Measurements from ENCODE around the gene NBAS. TPM values are rescaled to one million over a fixed set of nuclear protein-coding genes. Genes with fewer than 3 reads are reported as not detected.

The NBAS gene
- total and polyA plus RNA-seq, 7 experiments from 2014 or later: 18.6 to 41.6 (median 32.7) TPM

- DNase-seq (no peak), ATAC-seq (no peak)
- Mint-ChIP-seq H3K27me3 (no peaks in the 10 kb centered on the region), H3K4me1 (peaks cover 0 to 16% (median 0%) of the 10 kb centered on the region in 7 donors), H3K36me3 (peaks cover 9 to 63% (median 50%) of the 10 kb centered on the region in 5 donors), H3K9me3 (no peaks in the 10 kb centered on the region), H3K27ac (peak overlapping the region in 1 of 9 donors; percentile 46), H3K4me3 (peak overlapping the region in 1 of 10 donors; percentile 51)
- H3K9me3 ChIP-seq (ENCODE audit: control insufficient read depth in 2 of 3, low read length in 3 of 3): no peaks in the 10 kb centered on the region
- peaks cover 0 to 20% (median 5%) of the 10 kb centered on the region in 3 experiments for H3K36me3 ChIP-seq (ENCODE audit: control insufficient read depth in 2 of 3, insufficient read depth in 3 of 3, low read length in 3 of 3)
- ChIA-PET CTCF (no interaction called here), POLR2A (no interaction called here)
- H3K27ac ChIP-seq (ENCODE audit: low read depth, low read length): no peak overlapping the region
- no peak overlapping the region for H3K4me3 ChIP-seq (ENCODE audit: low read length)
- H3K27me3 ChIP-seq (ENCODE audit: control insufficient read depth in 2 of 2, insufficient read depth in 2 of 2, low read length in 2 of 2): no peaks in the 10 kb centered on the region
- intact Hi-C loops (cut with micrococcal nuclease): loop anchor here in 1 of 2 donors (10.0 kb wide), 1 partner anchor 196 kb away; no protein-coding TSS in a partner anchor
- H3K4me1 ChIP-seq (ENCODE audit: control insufficient read depth in 2 of 2, insufficient read depth in 2 of 2, low read length in 2 of 2): no peaks in the 10 kb centered on the region
Measured at GRCh38 chr2:15378148-15378908, 182.8 kb downstream of the NBAS start.

- Mint-ChIP-seq H3K4me1 (peaks cover 0 to 16% (median 0%) of the 10 kb centered on the region in 7 donors), H3K36me3 (peaks cover 4 to 60% (median 39%) of the 10 kb centered on the region in 5 donors), H3K27ac (no peak overlapping the region), H3K4me3 (no peak overlapping the region), H3K9me3 (no peaks in the 10 kb centered on the region), H3K27me3 (no peaks in the 10 kb centered on the region)
- Histone ChIP-seq H3K36me3 (ENCODE audit: control insufficient read depth in 2 of 3, insufficient read depth in 3 of 3, low read length in 3 of 3) (peaks cover 0 to 19% (median 5%) of the 10 kb centered on the region in 3 experiments), H3K4me3 (ENCODE audit: low read length) (no peak overlapping the region), H3K27me3 (ENCODE audit: control insufficient read depth in 2 of 2, insufficient read depth in 2 of 2, low read length in 2 of 2) (no peaks in the 10 kb centered on the region), H3K27ac (ENCODE audit: low read depth, low read length) (no peak overlapping the region), H3K9me3 (ENCODE audit: control insufficient read depth in 2 of 3, low read length in 3 of 3) (no peaks in the 10 kb centered on the region), H3K4me1 (ENCODE audit: control insufficient read depth in 2 of 2, insufficient read depth in 2 of 2, low read length in 2 of 2) (no peaks in the 10 kb centered on the region)
- CTCF ChIA-PET: no interaction called here
- DNase-seq (no peak), ATAC-seq (no peak)
- intact Hi-C loops (cut with micrococcal nuclease): loop anchor here in 1 of 2 donors (10.0 kb wide), 1 partner anchor 198 kb away; no protein-coding TSS in a partner anchor
- POLR2A ChIA-PET: no interaction called here
Measured at GRCh38 chr2:15377202-15377601, 183.9 kb downstream of the NBAS start.

GRCh38 chr2:15372019-15372418, 189.1 kb downstream of the NBAS start:
- DNase-seq: no peak
- no peak for ATAC-seq
- POLR2A ChIA-PET: no interaction called here
- Mint-ChIP-seq H3K27ac (no peak overlapping the region), H3K27me3 (no peaks in the 10 kb centered on the region), H3K36me3 (peaks cover 7 to 48% (median 28%) of the 10 kb centered on the region in 5 donors), H3K4me3 (no peak overlapping the region), H3K4me1 (peaks cover 0 to 3% (median 0%) of the 10 kb centered on the region in 7 donors), H3K9me3 (peaks cover 0 to 1% (median 0%) of the 10 kb centered on the region in 11 donors)
- intact Hi-C loops (cut with micrococcal nuclease): loop anchor here in 1 of 2 donors (10.0 kb wide), 1 partner anchor 203 kb away; no protein-coding TSS in a partner anchor
- CTCF ChIA-PET: interaction anchor here (1.2 kb wide), 1 partner anchor 206 kb away, joined by 3 read pairs; no protein-coding TSS in a partner anchor
- no peaks in the 10 kb centered on the region for H3K27me3 ChIP-seq (ENCODE audit: control insufficient read depth in 2 of 2, insufficient read depth in 2 of 2, low read length in 2 of 2)
- no peak overlapping the region for H3K4me3 ChIP-seq (ENCODE audit: low read length)
- peaks cover 0 to 15% (median 5%) of the 10 kb centered on the region in 3 experiments for H3K36me3 ChIP-seq (ENCODE audit: control insufficient read depth in 2 of 3, insufficient read depth in 3 of 3, low read length in 3 of 3)
- H3K9me3 ChIP-seq (ENCODE audit: control insufficient read depth in 2 of 3, low read length in 3 of 3): no peaks in the 10 kb centered on the region
- no peaks in the 10 kb centered on the region for H3K4me1 ChIP-seq (ENCODE audit: control insufficient read depth in 2 of 2, insufficient read depth in 2 of 2, low read length in 2 of 2)
- H3K27ac ChIP-seq (ENCODE audit: low read depth, low read length): no peak overlapping the region

DNA sequence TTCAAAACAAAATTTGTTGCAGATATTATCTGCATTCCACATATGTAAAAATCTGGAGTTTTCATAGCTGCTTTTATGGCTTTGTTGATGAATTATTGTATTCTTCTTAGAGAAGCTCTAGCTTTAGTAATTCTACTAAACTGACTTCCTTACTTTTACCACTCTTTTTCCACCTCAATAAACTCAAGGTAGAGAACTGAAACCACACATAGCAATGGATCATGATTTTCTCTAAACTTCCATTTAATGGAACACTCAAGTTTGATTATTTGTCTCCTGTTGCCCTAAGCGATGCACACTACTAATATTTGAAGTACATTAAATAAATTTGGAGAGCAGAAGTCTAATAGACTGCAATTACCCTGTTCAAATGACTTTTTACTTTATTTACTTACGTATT, 192.0 kb downstream of the NBAS start:
- no peak overlapping the region for H3K4me3 Mint-ChIP-seq
- Histone ChIP-seq H3K27me3 (ENCODE audit: control insufficient read depth in 2 of 2, insufficient read depth in 2 of 2, low read length in 2 of 2) (no peaks in the 10 kb centered on the region), H3K36me3 (ENCODE audit: control insufficient read depth in 2 of 3, insufficient read depth in 3 of 3, low read length in 3 of 3) (peaks cover 0 to 28% (median 4%) of the 10 kb centered on the region in 3 experiments), H3K4me1 (ENCODE audit: control insufficient read depth in 2 of 2, insufficient read depth in 2 of 2, low read length in 2 of 2) (no peaks in the 10 kb centered on the region), H3K4me3 (ENCODE audit: low read length) (no peak overlapping the region), H3K27ac (ENCODE audit: low read depth, low read length) (no peak overlapping the region), H3K9me3 (ENCODE audit: control insufficient read depth in 2 of 3, low read length in 3 of 3) (no peaks in the 10 kb centered on the region)
- intact Hi-C loops (cut with micrococcal nuclease): no loop called here
- peaks cover 0 to 1% (median 0%) of the 10 kb centered on the region in 11 donors for H3K9me3 Mint-ChIP-seq
- DNase-seq: no peak
- no peak for ATAC-seq
- POLR2A ChIA-PET: no interaction called here
- H3K4me1 Mint-ChIP-seq: peaks cover 0 to 8% (median 0%) of the 10 kb centered on the region in 7 donors
- no peak overlapping the region for H3K27ac Mint-ChIP-seq
- peaks cover 12 to 55% (median 38%) of the 10 kb centered on the region in 5 donors for H3K36me3 Mint-ChIP-seq
- no peaks in the 10 kb centered on the region for H3K27me3 Mint-ChIP-seq
- CTCF ChIA-PET: no interaction called here

DNA sequence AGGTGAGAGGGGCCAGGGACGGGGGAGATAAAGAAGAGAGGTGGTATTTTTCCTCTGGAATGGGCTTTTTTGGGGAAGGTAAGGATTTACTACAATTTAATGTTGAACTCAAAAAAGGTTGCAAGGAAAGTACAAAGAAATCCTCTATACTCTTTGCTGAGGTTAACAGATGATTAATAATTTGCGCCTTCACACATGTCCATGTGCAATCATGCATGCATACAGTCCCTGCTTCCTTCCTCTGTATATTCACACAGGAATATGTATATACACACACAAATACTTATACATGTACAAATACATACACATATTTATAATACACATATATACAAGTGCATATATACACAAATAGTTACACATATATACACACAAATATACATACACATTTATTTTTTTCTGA, 193.4 kb downstream of the NBAS start:
- no peak overlapping the region for H3K27ac ChIP-seq (ENCODE audit: low read depth, low read length)
- H3K4me3 ChIP-seq (ENCODE audit: low read length): no peak overlapping the region
- POLR2A ChIA-PET: no interaction called here
- H3K27ac Mint-ChIP-seq: no peak overlapping the region
- DNase-seq: no peak
- no peaks in the 10 kb centered on the region for H3K4me1 ChIP-seq (ENCODE audit: control insufficient read depth in 2 of 2, insufficient read depth in 2 of 2, low read length in 2 of 2)
- peaks cover 0 to 33% (median 4%) of the 10 kb centered on the region in 3 experiments for H3K36me3 ChIP-seq (ENCODE audit: control insufficient read depth in 2 of 3, insufficient read depth in 3 of 3, low read length in 3 of 3)
- H3K9me3 ChIP-seq (ENCODE audit: control insufficient read depth in 2 of 3, low read length in 3 of 3): no peaks in the 10 kb centered on the region
- H3K4me3 Mint-ChIP-seq: no peak overlapping the region
- H3K4me1 Mint-ChIP-seq: peaks cover 0 to 11% (median 0%) of the 10 kb centered on the region in 7 donors
- H3K36me3 Mint-ChIP-seq: peaks cover 12 to 60% (median 46%) of the 10 kb centered on the region in 5 donors
- H3K27me3 Mint-ChIP-seq: no peaks in the 10 kb centered on the region
- CTCF ChIA-PET: no interaction called here
- H3K27me3 ChIP-seq (ENCODE audit: control insufficient read depth in 2 of 2, insufficient read depth in 2 of 2, low read length in 2 of 2): no peaks in the 10 kb centered on the region
- peaks cover 0 to 1% (median 0%) of the 10 kb centered on the region in 11 donors for H3K9me3 Mint-ChIP-seq
- ATAC-seq: no peak
- intact Hi-C loops (cut with micrococcal nuclease): no loop called here

DNA sequence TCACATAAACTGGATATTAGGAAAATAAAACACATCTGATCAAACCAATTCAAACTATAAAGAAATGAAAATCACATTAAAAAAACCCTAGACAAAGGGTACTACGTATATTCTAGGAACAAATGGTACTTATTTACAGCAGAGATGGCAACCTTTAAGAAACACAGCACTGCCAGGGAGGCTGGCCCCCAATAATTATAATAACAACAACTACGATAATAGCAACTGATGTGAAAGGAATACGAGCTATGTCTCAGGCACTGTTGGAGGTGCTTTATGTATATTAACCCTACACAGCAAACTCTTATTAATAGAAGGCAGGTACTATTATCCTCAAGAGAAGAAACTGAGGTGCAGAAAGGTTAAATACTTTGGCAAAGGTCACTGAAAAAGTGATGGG, 193.9 kb downstream of the NBAS start:
- Mint-ChIP-seq H3K4me1 (peaks cover 0 to 11% (median 0%) of the 10 kb centered on the region in 7 donors), H3K27me3 (no peaks in the 10 kb centered on the region), H3K9me3 (peaks cover 0 to 1% (median 0%) of the 10 kb centered on the region in 11 donors), H3K36me3 (peaks cover 12 to 60% (median 47%) of the 10 kb centered on the region in 5 donors), H3K27ac (peak overlapping the region in 1 of 9 donors; percentile 28), H3K4me3 (no peak overlapping the region)
- intact Hi-C loops (cut with micrococcal nuclease): no loop called here
- DNase-seq (no peak), ATAC-seq (no peak)
- no peaks in the 10 kb centered on the region for H3K27me3 ChIP-seq (ENCODE audit: control insufficient read depth in 2 of 2, insufficient read depth in 2 of 2, low read length in 2 of 2)
- no peak overlapping the region for H3K27ac ChIP-seq (ENCODE audit: low read depth, low read length)
- peaks cover 0 to 35% (median 4%) of the 10 kb centered on the region in 3 experiments for H3K36me3 ChIP-seq (ENCODE audit: control insufficient read depth in 2 of 3, insufficient read depth in 3 of 3, low read length in 3 of 3)
- no peak overlapping the region for H3K4me3 ChIP-seq (ENCODE audit: low read length)
- H3K4me1 ChIP-seq (ENCODE audit: control insufficient read depth in 2 of 2, insufficient read depth in 2 of 2, low read length in 2 of 2): no peaks in the 10 kb centered on the region
- H3K9me3 ChIP-seq (ENCODE audit: control insufficient read depth in 2 of 3, low read length in 3 of 3): no peaks in the 10 kb centered on the region
- CTCF ChIA-PET: no interaction called here
- POLR2A ChIA-PET: interaction anchor here (0.5 kb wide), 1 partner anchor 187 kb away, joined by 6 read pairs; no protein-coding TSS in a partner anchor
